ENCODE measurements around the gene USP35.
A peak's percentile ranks its signal among the peaks of the same experiment; 100 is the strongest.

Gene USP35

DNA sequence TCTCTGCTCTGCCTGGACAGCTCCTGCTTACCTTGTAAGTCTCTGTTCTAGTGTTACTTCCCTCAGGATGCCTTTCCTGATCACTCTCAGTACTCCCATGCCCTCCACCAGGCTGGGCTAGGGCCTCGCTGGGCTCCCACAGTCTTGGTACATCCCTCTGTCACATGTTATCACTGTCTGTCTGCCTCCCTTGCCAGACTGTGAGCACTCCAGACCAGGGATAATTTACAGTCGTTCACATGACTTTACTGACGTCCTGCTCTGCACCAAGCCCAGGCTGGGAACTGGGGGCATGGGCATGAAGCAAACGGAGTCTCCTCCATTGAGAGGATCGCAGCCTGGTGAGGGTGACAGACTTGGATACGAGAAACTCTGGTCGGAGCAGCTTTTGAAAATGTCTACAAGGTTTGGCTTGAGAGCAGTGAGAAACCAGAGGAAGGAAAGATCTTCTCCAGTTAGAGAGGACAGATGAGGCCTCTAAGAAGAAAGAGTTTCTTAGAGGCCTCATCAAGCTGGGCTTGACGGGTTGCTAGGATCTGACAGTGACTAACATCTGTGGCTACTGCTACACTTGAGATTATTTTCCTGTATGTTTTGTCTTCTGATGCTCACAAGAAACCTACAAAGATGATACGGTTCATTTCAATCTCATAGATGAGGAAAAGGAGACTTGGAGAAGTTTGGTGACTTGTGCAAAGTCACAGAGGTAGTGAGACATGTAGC is 12.5 kb downstream of the USP35 start:
- peak overlapping the region; percentile 31 for H3K9ac ChIP-seq (ENCODE audit: low read depth, low read length, poor library complexity, severe bottlenecking)
- H3K79me2 ChIP-seq (ENCODE audit: insufficient read depth, low read length), result no peaks in the 10 kb centered on the region
- no peak overlapping the region for H3K4me3 ChIP-seq (ENCODE audit: low read length, poor library complexity, severe bottlenecking)
- peaks cover 29% of the 10 kb centered on the region for H3K4me1 ChIP-seq (ENCODE audit: insufficient read depth, low read length, poor library complexity, severe bottlenecking)
- peak overlapping the region; percentile 79 for H3K4me2 ChIP-seq (ENCODE audit: low read depth, low read length, poor library complexity, severe bottlenecking)
- no peaks in the 10 kb centered on the region for H3K27me3 ChIP-seq (ENCODE audit: insufficient read depth, low read length, poor library complexity, severe bottlenecking)
- H3K36me3 ChIP-seq (ENCODE audit: insufficient read depth, low read length), result no peaks in the 10 kb centered on the region; the same call in 1 of the 2 replicates
- H3F3A ChIP-seq (ENCODE audit: low read depth), result 0 out of 2 replicates have a peak, but pooled peaks cover 4% of the 10 kb centered on the region
- no peak overlapping the region for H2AFZ ChIP-seq (ENCODE audit: low read length)
- H4K20me1 ChIP-seq (ENCODE audit: insufficient read depth, low read length, poor library complexity, severe bottlenecking), result no peaks in the 10 kb centered on the region
- TF ChIP-seq EZH2phosphoT487 (IDR thresholded peaks at IDR 0.05; ENCODE audit: borderline replicate concordance) (no peak), CTCF (conservative IDR thresholded peaks at IDR 0.05; ENCODE audit: low read length) (no peak)
- H3K9me3 ChIP-seq (ENCODE audit: insufficient read depth, low read depth, low read length), result no peaks in the 10 kb centered on the region
- H3K9me2 ChIP-seq (replicated peaks; ENCODE audit: low read depth, low read length), result no peaks in the 10 kb centered on the region

DNA sequence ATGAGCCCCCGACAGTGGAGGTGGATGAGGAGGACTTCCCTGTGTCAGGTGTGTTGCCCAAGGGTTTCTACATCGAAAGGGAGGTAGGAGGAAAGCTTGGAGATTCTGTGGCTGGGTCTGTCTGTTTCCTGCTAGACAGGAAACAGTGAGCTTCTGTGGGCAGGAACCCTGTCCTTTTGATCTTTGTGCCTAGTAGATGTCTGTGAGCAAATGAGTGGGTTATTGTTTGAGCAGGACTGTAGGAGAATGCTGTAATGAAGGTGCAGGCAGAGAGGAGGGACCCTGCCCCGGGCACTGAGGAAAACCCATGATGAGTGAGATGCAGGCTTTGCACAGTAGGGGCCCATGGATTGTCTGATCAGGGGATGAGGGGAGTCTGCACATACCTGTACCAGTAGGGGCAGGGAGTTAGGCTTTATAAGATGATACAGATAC is 14.0 kb downstream of the USP35 start:
- no peaks in the 10 kb centered on the region for H3K9me2 ChIP-seq (replicated peaks; ENCODE audit: low read depth, low read length)
- peak overlapping the region; percentile 64 for H3K4me3 ChIP-seq (ENCODE audit: low read length, poor library complexity, severe bottlenecking)
- H3K36me3 ChIP-seq (ENCODE audit: insufficient read depth, low read length), result no peaks in the 10 kb centered on the region; the same call in 1 of the 2 replicates
- 0 out of 2 replicates have a peak, but pooled peaks cover 4% of the 10 kb centered on the region for H3F3A ChIP-seq (ENCODE audit: low read depth)
- H3K79me2 ChIP-seq (ENCODE audit: insufficient read depth, low read length), result no peaks in the 10 kb centered on the region
- no peak for TF ChIP-seq CTCF (conservative IDR thresholded peaks at IDR 0.05; ENCODE audit: low read length)
- no peak for TF ChIP-seq EZH2phosphoT487 (IDR thresholded peaks at IDR 0.05; ENCODE audit: borderline replicate concordance)
- 0 out of 2 replicates have a peak overlapping the region, but pooled peaks have one; percentile 34 for H2AFZ ChIP-seq (ENCODE audit: low read length)
- no peaks in the 10 kb centered on the region for H3K27me3 ChIP-seq (ENCODE audit: insufficient read depth, low read length, poor library complexity, severe bottlenecking)
- H3K4me1 ChIP-seq (ENCODE audit: insufficient read depth, low read length, poor library complexity, severe bottlenecking), result peaks cover 29% of the 10 kb centered on the region
- H4K20me1 ChIP-seq (ENCODE audit: insufficient read depth, low read length, poor library complexity, severe bottlenecking), result no peaks in the 10 kb centered on the region
- peak overlapping the region; percentile 79 for H3K4me2 ChIP-seq (ENCODE audit: low read depth, low read length, poor library complexity, severe bottlenecking)
- peak overlapping the region; percentile 50 for H3K9ac ChIP-seq (ENCODE audit: low read depth, low read length, poor library complexity, severe bottlenecking)
- H3K9me3 ChIP-seq (ENCODE audit: insufficient read depth, low read depth, low read length), result no peaks in the 10 kb centered on the region

GRCh38 chr11:78203184-78203583 is 14.5 kb downstream of the USP35 start:
- H4K20me1 ChIP-seq (ENCODE audit: insufficient read depth, low read length, poor library complexity, severe bottlenecking), result no peaks in the 10 kb centered on the region
- H3K4me1 ChIP-seq (ENCODE audit: insufficient read depth, low read length, poor library complexity, severe bottlenecking), result peaks cover 29% of the 10 kb centered on the region
- no peaks in the 10 kb centered on the region for H3K79me2 ChIP-seq (ENCODE audit: insufficient read depth, low read length)
- H3K9ac ChIP-seq (ENCODE audit: low read depth, low read length, poor library complexity, severe bottlenecking), result peak overlapping the region; percentile 50
- H3K9me2 ChIP-seq (replicated peaks; ENCODE audit: low read depth, low read length), result no peaks in the 10 kb centered on the region
- no peak for TF ChIP-seq CTCF (conservative IDR thresholded peaks at IDR 0.05; ENCODE audit: low read length)
- TF ChIP-seq EZH2phosphoT487 (IDR thresholded peaks at IDR 0.05; ENCODE audit: borderline replicate concordance), result no peak
- H3K9me3 ChIP-seq (ENCODE audit: insufficient read depth, low read depth, low read length), result no peaks in the 10 kb centered on the region
- H2AFZ ChIP-seq (ENCODE audit: low read length), result 0 out of 2 replicates have a peak overlapping the region, but pooled peaks have one; percentile 34
- H3K27me3 ChIP-seq (ENCODE audit: insufficient read depth, low read length, poor library complexity, severe bottlenecking), result no peaks in the 10 kb centered on the region
- H3K36me3 ChIP-seq (ENCODE audit: insufficient read depth, low read length), result peaks cover 1% of the 10 kb centered on the region; the same call in 1 of the 2 replicates
- 0 out of 2 replicates have a peak, but pooled peaks cover 4% of the 10 kb centered on the region for H3F3A ChIP-seq (ENCODE audit: low read depth)
- peak overlapping the region; percentile 79 for H3K4me2 ChIP-seq (ENCODE audit: low read depth, low read length, poor library complexity, severe bottlenecking)
- H3K4me3 ChIP-seq (ENCODE audit: low read length, poor library complexity, severe bottlenecking), result peak overlapping the region; percentile 64
